HG03521 (cell line): Measurements from ENCODE around the gene SEMA3D.

Experiments used
- ATAC-seq: cut with Tn5 transposase; IDR thresholded peaks from one replicate; pipeline ENCODE4 v1.9.1; 2021; ENCODE audit warnings: mild to moderate bottlenecking, moderate library complexity; ENCODE audit not compliant: unreplicated experiment

SEMA3D gene

DNA sequence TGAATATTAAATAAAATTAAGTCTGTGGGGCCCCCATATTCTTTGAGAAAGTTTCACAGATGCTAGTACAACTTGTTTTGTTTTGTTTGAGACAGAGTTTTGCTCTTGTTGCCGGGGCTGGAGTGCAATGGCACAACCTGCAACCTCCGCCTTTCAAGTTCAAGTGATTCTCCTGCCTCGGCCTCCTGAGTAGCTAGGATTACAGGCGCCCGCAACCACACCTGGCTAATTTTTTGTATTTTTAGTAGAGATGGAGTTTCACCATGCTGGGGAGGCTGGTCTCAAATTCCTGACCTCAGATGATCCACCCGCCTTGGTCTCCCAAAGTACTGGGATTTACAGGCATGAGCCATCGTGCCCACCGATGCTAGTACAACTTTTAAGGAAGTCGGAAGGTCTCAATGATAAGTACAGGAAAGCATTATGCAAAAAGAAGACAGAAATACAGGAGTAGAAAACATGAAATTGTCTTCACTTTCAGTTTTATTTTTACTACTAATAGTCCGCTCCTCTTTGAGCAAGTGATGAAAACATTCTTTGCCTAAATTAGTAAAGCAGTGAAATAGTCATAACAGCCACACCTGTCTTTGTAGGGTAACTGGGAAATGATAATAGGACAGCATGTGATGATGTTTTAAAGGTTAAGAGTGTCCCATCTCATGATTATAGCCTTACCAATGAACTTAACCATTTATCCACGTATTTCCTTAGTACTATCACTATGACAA lies 147.5 kb downstream of the SEMA3D start:
- peak; percentile 70 for ATAC-seq

DNA sequence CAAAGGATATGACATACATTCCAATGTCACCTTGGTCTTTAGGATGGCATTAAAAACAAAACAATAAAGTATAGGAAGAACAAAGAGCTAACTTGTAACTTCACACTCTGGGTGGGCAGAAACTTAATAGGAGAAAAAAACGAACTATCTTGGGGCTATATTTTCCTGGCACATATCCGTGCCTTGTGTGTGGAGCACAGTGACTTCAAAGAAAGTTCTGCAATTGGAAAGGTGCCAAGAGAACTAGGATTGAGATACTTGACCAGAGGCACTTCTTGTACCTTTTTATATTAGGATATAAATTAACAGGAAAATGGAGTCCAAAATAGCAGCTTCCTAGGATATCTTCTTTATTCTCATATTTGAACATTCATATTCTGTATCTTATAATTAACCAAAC lies 148.4 kb downstream of the SEMA3D start:
- no peak for ATAC-seq

DNA sequence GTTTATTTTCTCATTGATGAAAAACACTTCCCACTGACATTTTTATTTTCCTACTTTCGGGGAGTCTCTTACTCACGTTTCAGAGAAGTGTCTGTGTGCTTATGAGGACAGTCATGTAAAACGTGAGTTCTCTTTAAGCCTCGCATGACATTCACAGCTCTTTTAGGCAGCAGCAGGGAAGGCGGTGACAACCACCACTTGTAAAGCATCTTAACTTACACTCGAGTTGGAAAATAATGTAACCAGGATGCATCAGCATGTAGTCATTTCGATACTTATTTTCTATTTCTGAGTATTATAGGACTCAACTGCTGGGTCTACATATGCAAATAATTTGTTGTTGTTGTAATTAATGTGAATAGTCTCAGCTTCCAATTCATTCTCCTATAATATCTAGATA lies 153.6 kb downstream of the SEMA3D start:
- ATAC-seq: no peak

DNA sequence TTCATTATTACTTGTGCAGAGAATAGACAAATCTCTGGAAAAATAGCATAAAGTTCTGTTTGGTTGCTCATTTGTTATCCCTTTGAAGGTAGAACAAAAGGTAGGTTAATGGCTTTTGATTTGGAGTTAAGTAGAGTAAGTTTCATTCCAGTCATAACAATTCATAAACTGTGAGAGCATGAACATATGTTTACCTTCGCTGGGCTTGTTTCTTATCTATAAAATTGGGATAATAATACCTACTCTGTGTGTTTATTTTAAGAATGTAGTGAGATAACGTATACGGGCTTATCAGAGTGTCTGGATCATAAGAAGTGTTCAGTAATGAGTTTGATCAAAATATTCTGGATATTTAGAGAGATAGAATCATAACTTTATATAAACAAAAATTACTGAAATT lies 155.4 kb downstream of the SEMA3D start:
- ATAC-seq: no peak

DNA sequence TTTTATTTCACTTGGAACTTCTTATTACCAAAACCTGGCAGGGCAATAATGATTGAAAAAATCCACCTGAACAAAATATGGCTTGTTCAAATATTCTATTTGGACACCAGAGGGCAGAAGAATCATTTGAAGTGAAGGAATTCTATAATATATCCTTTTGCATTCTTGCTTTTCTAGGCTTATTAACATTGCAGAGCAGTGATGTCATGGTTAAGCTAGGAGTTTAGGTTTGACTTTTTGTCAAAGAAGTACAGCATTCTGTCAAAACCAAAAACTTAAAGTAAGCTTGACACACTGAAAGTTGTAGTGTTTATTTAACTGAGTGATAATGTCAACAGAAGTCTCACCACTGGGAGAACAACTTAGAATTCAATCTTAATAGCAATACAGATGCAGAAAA lies 156.0 kb downstream of the SEMA3D start:
- no peak for ATAC-seq

DNA sequence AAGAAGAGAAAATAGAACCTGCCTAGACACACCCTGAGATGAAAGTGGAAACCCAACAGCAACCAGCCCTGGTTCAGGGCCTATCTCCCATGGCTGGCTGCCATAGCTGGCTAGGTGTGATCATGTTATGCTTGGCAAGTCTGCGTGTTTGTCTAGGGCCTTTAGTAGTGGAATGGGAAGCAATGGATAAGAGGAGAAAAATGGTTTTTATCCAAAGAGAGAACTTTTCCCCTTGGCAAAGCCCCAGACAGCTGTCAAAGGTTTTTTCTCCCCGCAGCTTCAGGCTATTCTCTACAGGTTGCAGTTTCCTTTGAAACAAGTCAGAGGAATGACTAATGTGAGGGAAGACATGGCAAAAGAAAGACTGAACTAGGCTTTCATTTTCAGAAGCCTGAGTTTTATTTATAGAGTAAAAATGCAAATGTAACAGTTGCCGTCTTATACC lies 161.5 kb downstream of the SEMA3D start:
- ATAC-seq: peak; percentile 83

DNA sequence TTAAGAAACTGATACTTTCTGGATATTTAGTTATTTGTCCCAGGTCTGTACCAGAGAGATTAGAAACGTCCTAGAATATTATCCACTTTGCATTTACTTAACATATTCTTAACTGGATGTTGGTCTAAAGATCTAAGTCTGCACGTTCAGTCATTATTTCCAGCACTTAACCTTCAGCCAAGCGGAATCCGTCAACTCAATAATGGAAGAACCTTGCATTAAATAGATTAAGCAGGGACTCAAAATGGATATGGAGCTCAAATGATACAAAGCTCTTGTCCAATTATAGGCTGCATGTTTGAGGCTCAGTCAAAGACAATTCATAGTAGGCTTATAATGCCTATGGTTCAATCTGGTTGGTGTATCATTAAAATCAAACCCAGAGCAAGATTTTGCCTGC lies 162.9 kb downstream of the SEMA3D start:
- ATAC-seq: no peak

DNA sequence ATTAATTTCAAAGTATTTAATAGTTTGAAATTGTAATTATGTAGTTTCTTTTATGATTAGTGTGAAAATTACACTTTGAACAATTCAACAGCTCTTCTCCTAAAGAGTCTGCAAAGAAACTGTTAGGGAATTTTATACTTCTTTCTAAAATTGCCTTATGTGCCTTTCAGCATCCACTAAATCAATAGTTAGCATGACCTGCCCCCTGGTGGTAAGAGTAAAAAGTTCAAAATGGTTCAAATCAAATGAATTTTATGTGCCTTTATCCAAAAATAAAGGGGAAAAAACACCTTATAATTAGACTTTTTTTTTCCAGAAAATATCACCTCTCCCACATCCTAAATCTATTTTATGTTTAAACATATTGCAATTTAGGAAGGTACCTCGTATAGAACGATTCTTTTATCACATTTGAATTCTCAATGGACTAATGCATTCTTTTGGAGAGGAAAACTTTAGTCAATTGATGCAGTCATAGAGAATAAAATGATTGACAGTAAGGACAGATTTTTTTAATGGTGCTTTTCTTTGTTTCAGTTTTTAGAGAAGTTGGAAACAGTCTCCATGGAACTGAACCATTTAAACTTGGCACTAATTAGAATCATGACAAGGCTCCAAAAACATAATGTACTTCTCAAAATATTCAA lies 163.7 kb downstream of the SEMA3D start:
- ATAC-seq: no peak

DNA sequence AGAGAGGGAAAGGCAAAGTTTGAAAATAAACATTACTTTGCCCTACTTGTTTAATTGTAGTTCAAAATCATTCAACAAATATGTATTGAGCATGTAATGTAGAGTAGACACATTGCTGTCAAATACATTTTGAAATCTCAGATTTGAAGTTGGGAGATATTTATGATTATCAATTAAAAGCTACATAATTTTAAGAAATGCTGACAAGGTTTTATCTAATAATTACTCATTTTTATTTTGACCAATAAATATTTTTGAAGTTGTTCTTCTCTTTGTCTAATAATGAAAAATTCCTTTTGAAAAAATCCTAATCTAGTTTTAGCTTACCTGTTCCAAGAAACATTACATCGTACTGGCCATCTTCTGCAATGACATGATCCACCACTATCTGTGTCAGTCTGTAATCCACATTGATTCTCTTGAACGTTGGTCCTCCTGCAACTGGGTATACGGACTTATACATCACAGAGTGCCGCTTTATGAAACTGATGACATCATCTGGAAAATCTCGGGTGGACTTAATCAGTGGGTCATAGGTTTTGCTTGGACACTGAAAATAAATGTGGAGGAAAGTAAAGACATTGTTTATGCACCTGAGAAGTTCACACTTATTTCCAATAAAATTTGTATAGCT lies 164.7 kb downstream of the SEMA3D start:
- no peak for ATAC-seq

DNA sequence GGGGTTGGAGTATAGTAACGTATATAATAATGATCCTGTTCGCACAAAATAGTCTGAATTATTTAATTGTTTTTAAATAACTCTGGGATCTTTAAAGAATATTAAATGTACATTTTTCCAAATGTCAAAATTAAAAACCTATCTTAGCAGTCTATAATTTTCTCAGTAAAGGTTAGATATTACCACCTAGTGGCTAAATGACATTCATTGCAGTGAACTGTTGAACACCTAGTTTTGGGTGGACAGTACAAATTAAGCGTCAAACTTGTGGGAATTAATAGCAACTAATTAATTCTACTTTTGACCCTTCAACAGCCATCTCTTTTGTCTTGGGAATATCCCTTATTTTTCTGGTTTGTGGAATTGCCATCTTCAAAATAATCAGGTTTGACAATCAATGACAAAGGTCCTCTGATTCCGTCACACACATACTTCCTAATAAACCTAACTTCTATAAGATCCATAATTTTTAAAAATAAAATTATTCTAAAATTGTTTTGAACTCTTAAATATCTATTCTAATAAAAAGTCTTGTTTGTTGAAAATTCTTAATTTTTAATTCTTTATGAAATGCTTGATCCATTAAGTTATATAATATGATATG lies 165.7 kb downstream of the SEMA3D start:
- no peak for ATAC-seq

DNA sequence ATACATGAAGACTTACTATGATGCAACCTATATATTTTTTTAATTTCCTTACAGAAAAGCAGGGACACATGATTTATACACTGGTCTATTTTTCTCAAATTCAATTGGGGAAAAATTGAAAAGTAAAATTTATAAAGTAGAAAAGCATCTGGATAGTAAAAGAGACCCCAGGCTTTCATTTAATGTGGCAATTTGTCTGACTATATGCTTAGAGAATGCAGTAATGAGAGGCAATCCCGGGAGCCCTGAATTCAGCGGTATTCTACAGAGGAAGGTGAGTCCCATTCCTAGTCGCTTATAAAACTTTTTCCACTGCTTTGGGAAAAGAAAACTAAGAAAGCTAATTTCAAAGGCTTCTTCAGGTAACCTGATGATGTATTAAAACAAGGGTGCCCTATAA lies 167.1 kb downstream of the SEMA3D start:
- ATAC-seq: no peak

DNA sequence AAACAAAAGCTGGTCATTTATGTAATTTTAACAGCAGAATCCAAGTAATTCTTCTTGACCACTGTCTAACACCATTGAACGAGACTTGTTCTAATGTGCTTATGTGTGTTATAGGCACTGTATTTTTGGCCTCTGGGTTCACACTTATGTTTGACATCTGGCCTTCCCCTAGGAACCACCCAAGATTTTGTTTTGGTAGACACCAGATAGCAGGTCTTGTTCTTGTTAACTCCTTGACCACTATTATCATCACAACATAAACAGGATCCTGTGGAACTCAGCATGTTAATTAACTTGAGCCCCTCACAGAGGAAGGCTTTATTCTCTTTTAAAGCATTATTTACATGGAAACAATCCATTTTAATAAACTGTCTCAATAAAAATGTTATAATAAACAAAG lies 167.7 kb downstream of the SEMA3D start:
- no peak for ATAC-seq

DNA sequence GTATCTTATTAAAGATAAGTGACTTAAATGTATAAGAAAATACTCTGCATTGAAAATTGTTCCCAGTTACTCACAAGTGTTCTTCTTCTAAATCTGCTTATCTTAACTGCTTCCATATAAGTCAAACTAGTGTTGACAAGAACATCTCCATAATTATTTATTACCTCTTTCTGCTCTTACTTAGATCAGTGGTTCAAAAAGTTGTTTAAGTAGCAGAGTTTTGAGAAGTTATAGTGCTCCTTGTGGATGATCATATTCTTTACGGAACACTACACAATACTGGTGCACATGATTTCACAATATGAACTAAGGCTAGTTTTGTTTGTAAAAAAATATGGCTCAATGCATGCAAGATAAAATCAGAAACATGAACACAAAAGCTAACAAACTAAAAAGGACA lies 168.4 kb downstream of the SEMA3D start:
- ATAC-seq: no peak

DNA sequence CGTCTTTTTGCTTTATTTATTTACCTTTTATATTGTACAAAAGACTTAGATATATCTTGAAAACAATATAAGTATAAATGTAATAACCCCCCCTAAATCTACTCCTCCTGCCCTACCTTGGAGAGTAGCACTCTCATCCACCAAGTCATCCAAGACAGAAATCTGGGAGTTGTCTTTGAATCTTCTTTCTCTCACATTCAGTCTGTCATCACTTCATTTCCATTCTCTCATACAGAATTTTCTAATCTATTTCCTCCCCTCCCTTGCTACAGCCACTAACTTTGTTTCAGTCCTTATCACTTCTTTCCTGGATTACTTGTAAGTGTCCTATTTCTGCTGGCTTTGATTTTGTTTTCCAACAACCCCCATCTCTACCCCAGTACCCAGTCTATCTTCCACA lies 170.6 kb downstream of the SEMA3D start:
- no peak for ATAC-seq

DNA sequence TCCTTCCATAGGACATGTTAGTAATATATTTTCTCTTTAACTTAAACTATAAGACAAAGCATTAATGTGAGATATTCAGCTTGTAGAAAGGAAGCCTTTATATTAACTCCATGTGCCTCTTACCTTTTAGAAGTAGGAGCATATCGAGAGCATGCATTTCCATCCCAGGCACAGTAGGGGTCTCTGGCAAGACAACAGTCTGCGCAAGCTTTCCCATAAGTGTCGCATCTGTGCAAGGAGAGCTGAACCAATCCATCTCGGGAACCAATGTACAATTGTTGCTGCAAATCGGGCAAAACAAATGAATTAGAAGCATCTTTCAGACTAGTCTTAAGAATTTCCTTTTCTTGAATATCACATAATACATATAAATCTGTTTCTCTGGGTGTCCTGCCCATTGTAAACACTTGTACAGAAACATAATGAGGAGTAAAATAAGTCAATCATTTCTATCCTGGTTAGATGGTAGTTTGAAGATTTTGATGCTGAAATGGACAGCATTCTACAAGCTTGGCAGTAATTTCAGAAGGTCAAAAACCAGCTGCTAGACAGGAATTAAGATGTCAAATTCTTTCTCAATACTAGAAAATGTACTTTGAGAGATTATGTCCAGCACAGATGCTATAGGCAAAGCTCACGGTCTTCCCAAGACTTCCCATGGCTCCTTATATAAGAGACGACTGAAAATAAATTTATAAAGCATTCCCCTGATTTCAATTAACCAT lies 171.8 kb downstream of the SEMA3D start:
- ATAC-seq: no peak

DNA sequence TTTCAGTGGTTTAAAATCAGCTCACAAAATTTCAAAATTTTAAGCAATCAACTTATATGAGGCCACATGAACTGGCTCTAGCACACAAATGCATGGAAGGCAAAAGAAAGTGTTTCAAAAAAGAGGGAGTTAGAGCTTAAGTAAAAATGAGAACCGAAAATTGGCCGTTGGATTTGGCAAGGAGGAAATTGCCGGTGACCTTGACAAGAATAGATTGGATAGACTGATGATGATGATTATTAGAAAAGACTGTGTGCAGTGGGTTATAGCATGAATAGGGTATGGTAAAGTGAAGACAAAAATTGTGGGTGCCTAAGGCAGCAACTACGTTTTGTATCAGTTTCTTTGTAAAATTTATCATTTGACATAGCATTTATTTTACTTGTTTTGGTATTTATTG lies 175.7 kb downstream of the SEMA3D start:
- ATAC-seq: no peak

DNA sequence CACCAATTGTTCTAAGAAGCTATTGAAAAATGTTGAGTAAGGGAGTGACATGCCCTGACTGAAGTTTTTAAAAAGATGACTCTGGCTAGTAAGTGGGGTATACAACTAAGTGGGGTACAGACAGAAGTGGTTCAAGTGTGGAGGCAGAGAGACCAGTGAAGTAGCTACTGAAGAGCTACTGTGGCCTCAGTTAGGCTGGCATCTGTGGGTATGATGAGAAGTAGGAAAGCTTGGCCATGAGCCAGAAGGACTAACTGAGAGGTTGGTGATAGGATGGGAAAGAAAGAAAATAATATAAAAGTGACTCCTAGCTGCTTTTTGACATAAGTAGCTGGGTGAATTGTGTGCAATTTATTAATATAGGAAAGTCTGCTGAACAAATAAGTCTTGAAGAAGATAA lies 176.6 kb downstream of the SEMA3D start:
- no peak for ATAC-seq

DNA sequence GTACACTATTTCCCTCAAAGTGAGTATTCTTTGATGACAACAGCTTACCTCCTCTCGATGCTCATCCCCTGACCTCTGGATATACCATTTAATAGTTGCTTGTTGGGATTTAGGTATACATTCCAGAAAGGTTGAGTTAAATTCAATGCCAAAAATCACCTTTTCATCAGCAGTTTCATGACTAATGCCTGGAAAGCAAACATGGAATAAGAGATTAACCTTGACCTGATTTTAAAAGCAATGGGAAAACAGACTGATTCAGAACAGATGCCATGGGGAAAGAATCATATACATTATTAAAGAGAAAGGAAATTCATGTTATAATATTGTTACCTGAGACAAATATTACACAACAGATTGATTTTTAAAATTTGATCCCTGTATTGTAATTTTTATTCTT lies 180.1 kb downstream of the SEMA3D start:
- ATAC-seq: no peak

DNA sequence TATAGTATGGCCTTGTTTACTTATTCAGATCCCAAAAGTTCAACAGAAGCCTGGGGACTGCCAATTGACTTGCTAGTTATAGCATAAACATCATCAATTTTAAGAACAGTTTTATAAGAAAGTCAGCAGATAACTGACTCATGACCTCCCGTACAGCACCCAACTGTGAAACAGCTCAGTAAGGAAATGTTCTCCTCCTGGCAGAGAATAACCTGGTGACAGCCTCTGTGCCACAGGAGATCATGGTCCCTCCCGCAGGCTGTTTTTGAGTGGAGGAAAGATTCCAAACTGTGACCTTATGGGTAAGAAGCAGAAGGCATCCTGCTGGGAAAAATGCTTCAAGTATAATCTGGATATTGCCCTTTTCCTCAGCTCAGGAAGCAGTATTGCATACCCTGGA lies 182.5 kb downstream of the SEMA3D start:
- no peak for ATAC-seq

DNA sequence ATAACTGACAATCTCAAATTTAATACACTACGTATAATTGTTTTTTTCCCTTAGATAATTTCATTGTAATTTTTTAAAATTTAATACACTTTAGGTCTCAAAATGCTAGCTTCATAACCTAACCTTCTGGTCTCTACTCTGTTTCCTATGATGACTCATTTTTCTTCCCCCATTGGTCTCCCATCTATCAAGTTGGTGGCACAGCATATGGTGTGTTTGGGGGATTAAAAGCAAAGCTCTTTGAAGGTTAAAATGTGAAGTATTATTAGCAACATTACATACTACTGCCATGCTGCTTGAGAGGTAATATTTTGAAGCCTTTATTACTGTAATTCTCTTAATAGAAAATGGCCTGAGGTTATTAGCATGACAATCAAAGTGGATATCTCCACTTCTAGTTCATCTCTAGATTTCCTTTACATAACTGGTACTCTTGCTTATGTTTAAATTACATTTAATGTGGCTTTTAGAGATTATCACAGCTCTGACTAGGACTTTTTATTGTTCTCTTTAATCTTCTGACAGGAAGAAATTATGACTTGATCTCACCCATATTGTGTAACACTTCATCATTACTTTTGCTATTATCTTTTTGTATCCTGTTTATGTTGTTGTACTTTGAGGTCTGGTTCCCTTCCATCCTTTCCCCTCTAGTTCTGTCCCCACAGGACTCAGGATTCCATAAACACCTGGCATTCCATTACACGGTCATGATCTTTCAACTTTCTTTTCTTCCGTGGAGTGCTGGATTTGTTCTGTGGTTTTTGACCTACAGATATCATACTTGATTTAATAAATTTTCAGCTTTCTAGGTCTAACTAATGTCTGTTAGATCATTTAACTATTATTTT lies 185.1 kb downstream of the SEMA3D start:
- ATAC-seq: no peak
